Activated CD4-positive, alpha-beta T cell treated with anti-CD3 and anti-CD28 coated beads, Interleukin-2, amount 50 U/mL, for 16 hours (primary cell): ENCODE measurements around the gene ACSM2B.
"Not testable (repeated sequence)": the region's sequence is repeated elsewhere in the genome, so short reads cannot be mapped to it uniquely, and the experiment has no call there.

ENCODE experiments used
- DNase-seq: peaks from one replicate; pipeline ENCODE4 v3.0.0-alpha.2; 2020

Gene ACSM2B

DNA sequence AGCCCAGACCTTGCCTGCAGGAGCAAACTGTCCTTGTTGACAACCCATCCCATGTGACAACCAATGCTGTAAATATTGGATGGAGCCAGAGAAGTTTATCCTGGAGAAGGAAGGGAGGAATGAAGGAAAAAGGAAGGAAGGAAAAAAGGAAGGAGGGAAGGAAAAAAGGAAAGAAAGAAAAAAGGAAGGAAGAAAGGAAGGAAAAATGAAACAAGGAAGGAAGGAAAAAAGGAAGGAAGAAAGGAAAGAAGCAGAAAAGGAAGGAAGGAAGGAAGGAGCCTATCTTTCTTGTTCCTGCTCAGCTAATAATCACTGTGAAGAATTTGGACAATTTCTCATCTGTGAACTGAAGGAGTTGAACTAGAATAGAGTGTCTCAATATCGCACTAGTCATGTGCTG is 56.1 kb downstream of the ACSM2B start:
- DNase-seq, result no peak

DNA sequence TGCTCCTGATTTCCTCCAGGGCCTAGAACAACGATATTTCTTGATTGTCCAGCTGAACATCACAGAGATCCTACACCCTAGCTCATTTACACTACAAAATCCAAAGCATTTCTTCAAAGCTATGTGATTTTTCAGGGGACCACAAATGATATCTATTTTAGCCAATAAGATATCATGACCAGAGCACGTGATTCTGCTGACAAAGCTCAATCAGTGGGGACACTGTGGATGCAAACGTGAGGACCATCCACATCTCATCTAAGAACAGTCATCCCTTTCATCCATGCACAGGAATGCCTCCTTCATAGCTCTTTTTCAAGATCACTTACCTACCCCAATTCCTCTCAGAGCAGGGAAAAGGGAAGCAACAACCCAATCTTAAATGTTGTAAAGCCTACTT is 56.9 kb downstream of the ACSM2B start:
- no peak for DNase-seq

- no peak for DNase-seq
These were observed 59.0 kb downstream of the ACSM2B start for GRCh38 chr16:20517149-20517548.

- DNase-seq, result no peak
These were observed 60.5 kb downstream of the ACSM2B start for GRCh38 chr16:20515688-20516090.

DNA sequence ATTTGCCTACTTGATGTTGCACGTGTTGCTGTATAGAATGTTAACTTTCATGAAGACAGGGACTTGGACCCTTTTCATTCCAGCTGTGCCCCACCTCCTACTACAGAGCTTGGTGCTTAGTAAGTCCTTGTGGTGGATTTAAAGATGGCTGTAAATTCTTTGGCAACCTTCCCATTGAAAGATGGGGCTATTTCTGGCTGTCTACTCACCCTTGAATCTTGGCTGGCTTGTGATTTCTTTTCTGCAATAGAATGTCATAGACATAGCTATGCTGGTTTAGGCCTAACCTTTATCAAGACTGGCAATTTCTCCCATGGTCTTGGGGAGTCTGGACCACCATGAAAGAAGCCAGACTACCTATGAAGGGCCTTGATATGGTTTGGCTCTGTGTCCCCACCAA is 65.8 kb downstream of the ACSM2B start:
- no peak for DNase-seq

GRCh38 chr16:20507280-20507679 is 68.9 kb downstream of the ACSM2B start:
- DNase-seq, result no peak

DNA sequence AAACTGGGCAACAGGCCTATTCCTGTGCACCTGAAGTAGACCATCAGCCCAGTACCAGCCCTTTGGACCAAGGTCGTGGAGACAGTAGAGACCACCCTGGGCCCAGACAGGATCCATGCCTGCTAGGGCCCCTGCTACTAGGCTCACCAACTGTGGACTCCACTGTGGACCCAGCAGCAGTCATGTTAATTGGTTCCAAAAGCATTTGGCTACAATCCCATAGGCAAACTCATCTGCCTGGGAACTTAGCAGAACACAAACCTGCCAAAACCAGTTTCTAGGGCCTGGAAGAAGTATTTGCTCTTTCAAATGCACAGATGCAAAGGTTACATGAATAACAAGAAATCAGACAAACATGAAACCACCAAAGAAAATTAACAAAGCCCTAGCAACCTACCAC is 71.7 kb downstream of the ACSM2B start:
- DNase-seq, result no peak

GRCh38 chr16:20491448-20491847 is 84.7 kb downstream of the ACSM2B start:
- DNase-seq, result not testable (repeated sequence)

GRCh38 chr16:20490994-20491393 is 85.2 kb downstream of the ACSM2B start:
- DNase-seq, result not testable (repeated sequence)
